Right lung (tissue), 5 donors: ENCODE data around the gene PLSCR1. TPM values are rescaled to one million over a fixed set of nuclear protein-coding genes. Genes with fewer than 3 reads are reported as not detected.
A peak's percentile ranks its signal among the peaks of the same experiment; 100 is the strongest.
"Not testable (repeated sequence)": the region's sequence is repeated elsewhere in the genome, so short reads cannot be mapped to it uniquely, and the experiment has no call there.

Experiments
- DNase-seq, 2 donors: peaks; one replicate each; pipeline ENCODE4 v3.0.0-alpha.2; 2013
- polyA plus RNA-seq, 5 donors: library from polyadenylated mRNA; unstranded; fragments of 120-200 nt; gene quantifications; one replicate each; pipeline versions ENCODE4 v1.2.1 to v1.2.3, GENCODE V29; 2013; ENCODE audit warnings: inconsistent platforms in 1 of 5, low replicate concordance in 1 of 5; ENCODE audit not compliant: insufficient read length in 5 of 5, insufficient read depth in 1 of 5

The PLSCR1 gene
- polyA plus RNA-seq, 5 donors: 62.7 to 95.8 (median 85.1) TPM

GRCh38 chr3:146519810-146520209 is 24.6 kb downstream of the PLSCR1 start:
- no peak for DNase-seq

DNA sequence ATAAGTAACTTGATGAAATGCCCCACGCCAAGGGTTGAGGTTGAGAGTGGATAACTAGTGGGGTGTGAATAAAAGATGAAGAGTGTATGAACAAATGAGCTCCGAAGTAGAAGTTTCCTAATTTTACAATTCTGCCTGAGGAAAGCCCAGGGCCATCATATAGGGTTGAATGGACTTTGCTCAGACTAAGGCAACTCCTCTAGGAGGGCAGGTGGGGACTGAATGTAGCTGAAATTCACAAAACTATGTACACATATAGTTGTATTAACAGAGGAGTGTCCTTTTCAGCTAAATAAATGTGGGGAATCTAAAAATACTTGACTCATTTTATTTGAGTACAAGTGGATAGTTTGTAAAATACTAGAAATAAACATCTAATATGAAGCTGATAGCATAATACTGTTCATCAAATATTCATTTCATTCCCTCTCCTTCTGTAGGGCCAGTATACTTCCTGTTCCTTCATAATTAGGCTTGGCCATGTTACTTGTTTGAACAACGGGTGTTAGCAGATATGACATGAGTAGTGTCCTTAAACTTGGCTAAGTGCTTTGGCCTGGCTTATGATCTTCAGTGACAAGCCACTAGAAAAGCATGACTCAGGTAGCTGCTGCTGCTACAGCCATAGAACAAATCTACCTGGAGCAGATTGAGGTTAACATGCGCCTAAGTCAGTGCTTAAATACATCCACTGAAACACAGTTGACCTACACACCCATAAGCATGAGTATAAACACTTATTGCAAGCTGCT is 26.5 kb downstream of the PLSCR1 start:
- DNase-seq: no peak

DNA sequence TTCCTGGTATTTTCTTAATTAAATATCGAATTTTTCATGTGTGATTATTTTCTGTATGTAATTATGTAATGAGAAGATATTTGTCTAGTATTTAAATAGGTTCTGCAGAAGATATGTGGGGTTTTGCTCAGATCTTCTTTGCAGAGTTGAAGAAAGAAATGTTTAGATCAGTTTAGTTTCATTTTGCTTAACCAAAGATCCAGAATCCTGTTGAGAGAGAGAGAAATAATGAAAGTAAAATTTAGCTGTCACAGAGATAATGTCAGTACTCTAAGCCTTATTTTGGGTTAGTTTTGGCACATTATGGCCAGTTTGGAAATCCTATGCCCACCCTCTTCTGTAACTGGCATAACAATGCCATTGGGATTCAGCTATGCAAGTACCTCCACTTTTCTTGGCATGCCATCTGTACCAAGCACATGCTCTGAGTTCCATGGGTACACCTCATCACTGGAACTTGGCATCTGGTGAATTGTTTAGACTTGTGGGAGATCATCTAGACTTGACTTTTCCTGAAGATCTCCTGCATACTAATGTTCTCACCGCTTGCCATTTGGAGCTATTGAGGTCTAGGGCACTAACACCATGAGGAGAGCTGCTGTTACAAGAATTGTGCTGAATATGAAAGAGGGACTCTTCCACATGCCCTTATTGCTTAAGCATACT is 30.9 kb downstream of the PLSCR1 start:
- no peak for DNase-seq

GRCh38 chr3:146511402-146512134 is 32.8 kb downstream of the PLSCR1 start:
- peak; percentile 23 to 35 for DNase-seq

- DNase-seq: no peak
Observed at GRCh38 chr3:146507331-146508120, 36.9 kb downstream of the PLSCR1 start.

GRCh38 chr3:146505516-146505915 is 38.9 kb downstream of the PLSCR1 start:
- peak; percentile 31 to 40 for DNase-seq

GRCh38 chr3:146504498-146505197 is 39.8 kb downstream of the PLSCR1 start:
- DNase-seq: no peak

GRCh38 chr3:146503461-146504202 is 40.8 kb downstream of the PLSCR1 start:
- no peak for DNase-seq

GRCh38 chr3:146502887-146503460 is 41.4 kb downstream of the PLSCR1 start:
- no peak for DNase-seq

DNA sequence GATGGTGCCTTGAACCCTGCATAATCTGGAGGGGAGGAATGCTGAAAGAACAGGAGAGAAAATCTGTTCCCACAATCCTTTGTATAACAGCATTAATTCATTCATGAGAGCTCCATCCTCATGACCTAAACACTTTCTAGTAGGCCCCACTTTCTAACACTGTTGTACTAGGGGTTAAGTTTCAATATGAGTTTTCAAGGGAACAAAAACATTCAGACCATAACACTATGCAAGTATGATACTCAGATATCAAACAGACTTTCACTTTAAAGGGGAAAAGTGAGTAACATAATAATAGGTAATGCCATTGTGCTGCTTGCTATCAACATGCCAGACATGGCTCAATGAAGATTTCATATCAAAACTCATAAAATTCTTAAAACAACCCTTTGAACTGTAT is 42.7 kb downstream of the PLSCR1 start:
- no peak for DNase-seq

- no peak for DNase-seq
Observed at GRCh38 chr3:146499701-146500100, 44.7 kb downstream of the PLSCR1 start.

DNA sequence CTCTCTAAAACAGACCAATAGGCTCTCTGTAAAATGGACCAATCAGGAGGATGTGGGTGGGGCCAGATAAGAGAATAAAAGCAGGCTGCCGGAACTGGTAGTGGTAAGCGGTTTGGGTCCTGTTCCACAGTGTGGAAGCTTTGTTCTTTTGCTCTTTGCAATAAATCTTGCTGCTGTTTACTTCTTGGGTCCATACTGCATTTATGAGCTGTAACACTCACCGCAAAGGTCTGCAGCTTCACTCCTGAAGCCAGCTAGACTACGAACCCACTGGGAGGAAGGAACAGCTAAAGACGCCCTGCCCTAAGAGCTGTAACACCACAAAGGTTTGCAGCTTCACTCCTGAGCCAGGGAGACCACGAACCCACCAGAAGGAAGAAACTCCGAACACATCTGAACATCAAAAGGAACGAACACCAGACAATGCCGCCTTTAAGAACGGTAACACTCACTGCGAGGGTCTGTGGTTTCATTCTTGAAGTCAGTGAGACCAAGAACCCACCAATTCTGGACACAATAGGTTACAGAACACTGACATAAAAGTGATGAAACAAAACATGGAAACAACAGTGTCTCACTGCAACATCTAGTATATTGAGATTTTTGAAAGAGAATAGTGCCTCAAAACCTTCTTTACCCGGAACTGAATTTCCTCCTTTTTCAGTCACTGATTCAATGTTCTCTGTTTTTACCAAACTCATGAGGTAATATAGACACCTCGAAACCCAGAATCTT is 46.2 kb downstream of the PLSCR1 start:
- DNase-seq: no peak

DNA sequence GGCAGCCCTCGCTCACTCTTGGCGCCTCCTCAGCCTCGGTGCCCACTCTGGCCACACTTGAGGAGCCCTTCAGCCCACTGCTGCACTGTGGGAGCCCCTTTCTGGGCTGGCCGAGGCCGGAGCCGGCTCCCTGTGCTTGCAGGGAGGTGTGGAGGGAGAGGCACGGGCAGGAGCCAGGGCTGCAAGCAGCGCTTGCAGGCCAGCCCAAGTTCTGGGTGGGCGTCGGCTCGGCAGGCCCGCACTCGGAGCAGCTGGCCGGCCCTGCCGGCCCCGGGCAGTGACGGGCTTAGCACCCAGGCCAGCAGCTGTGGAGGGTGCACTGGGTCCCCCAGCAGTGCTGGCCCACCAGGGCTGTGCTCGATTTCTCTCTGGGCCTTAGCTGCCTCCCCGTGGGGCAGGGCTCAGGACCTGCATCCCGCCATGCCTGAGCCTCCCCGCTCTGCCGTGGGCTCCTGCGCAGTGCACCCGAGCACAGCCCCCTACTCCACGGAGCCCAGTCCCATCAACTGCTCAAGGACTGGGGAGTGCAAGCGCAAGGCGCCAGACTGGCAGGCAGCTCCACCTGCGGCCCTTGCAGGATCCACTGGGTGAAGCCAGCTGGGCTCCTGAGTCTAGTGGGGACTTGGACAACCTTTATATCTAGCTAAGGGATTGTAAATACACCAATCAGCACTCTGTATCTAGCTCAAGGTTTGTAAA is 47.1 kb downstream of the PLSCR1 start:
- not testable (repeated sequence) for DNase-seq

- no peak for DNase-seq
Observed at GRCh38 chr3:146496726-146497125, 47.7 kb downstream of the PLSCR1 start.

GRCh38 chr3:146496251-146496650 is 48.2 kb downstream of the PLSCR1 start:
- DNase-seq: no peak

- DNase-seq: no peak
Observed at GRCh38 chr3:146493761-146494160, 50.6 kb downstream of the PLSCR1 start.

- DNase-seq: no peak
Observed at GRCh38 chr3:146493221-146493620, 51.2 kb downstream of the PLSCR1 start.

- no peak for DNase-seq
Observed at GRCh38 chr3:146491303-146491702, 53.1 kb downstream of the PLSCR1 start.

DNA sequence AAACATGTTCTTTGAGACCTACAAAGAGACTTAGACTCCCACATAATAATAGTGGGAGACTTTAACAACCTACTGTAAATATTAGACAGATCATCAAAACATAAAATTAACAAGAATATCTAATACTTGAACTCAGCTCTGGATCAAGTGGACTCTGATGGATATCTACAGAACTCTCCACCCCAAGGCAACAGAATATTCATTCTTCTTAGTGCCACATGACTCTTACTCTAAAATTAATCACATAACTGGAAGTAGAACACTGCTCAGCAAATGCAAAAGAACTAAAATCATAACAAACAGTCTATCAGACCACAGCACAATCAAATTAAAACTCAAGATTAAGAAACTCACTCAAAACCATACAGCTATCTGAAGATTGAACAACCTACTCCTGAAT is 59.1 kb downstream of the PLSCR1 start:
- no peak for DNase-seq
